Osteocyte (in vitro differentiated cells): ENCODE data around the gene TOP3B. TPM values are rescaled to one million over a fixed set of nuclear protein-coding genes. Genes with fewer than 3 reads are reported as not detected.

Experiments
- DNase-seq: peaks from one replicate; pipeline ENCODE4 v3.0.0; 2021; ENCODE audit warnings: mixed read lengths; ENCODE audit not compliant: unreplicated experiment; ENCODE audit errors: extremely low spot score
- H3K27ac Mint-ChIP-seq: one replicate; pipeline ENCODE4 v1.8.0; 2021; ENCODE audit warnings: mild to moderate bottlenecking, mixed read lengths; ENCODE audit not compliant: unreplicated experiment
- H3K27me3 Mint-ChIP-seq: one replicate; pipeline ENCODE4 v1.8.0; 2021; ENCODE audit warnings: mixed read lengths; ENCODE audit not compliant: unreplicated experiment
- H3K36me3 Mint-ChIP-seq: one replicate; pipeline ENCODE4 v1.8.0; 2021; ENCODE audit warnings: mixed read lengths; ENCODE audit not compliant: unreplicated experiment
- H3K4me1 Mint-ChIP-seq: one replicate; pipeline ENCODE4 v1.8.0; 2021; ENCODE audit warnings: mixed read lengths; ENCODE audit not compliant: unreplicated experiment
- H3K4me3 Mint-ChIP-seq: one replicate; pipeline ENCODE4 v1.8.0; 2021; ENCODE audit warnings: mild to moderate bottlenecking, moderate library complexity, mixed read lengths; ENCODE audit not compliant: unreplicated experiment
- H3K9me3 Mint-ChIP-seq: one replicate; pipeline ENCODE4 v1.8.0; 2021; ENCODE audit warnings: mixed read lengths; ENCODE audit not compliant: unreplicated experiment
- CTCF ChIP-seq: fragments of 200-600 bp; sonication (generic); IDR thresholded peaks from 2 replicates; pipeline ENCODE4 v1.5.0; 2021; ENCODE audit warnings: antibody characterized with exemption, mild to moderate bottlenecking, moderate library complexity
- total RNA-seq: library from RNA; stranded (reverse); gene quantifications from 2 replicates; pipeline ENCODE4 v1.2.1, GENCODE V29; 2021

The TOP3B gene
- total RNA-seq, 1 donor from 2014 or later = 46.0 TPM

GRCh38 chr22:21939461-21939913 is 43.1 kb downstream of the TOP3B start:
- DNase-seq = no peak
- peaks cover 4% of the 10 kb centered on the region for H3K36me3 Mint-ChIP-seq
- H3K27me3 Mint-ChIP-seq = no peaks in the 10 kb centered on the region
- H3K4me3 Mint-ChIP-seq = no peak overlapping the region
- no peaks in the 10 kb centered on the region for H3K9me3 Mint-ChIP-seq
- H3K4me1 Mint-ChIP-seq = peaks cover 67% of the 10 kb centered on the region
- no peak for TF ChIP-seq CTCF
- peak overlapping the region; percentile 98 for H3K27ac Mint-ChIP-seq

GRCh38 chr22:21938906-21939305 is 43.7 kb downstream of the TOP3B start:
- DNase-seq = no peak
- peak overlapping the region; percentile 86 for H3K4me3 Mint-ChIP-seq
- H3K27me3 Mint-ChIP-seq = no peaks in the 10 kb centered on the region
- peaks cover 4% of the 10 kb centered on the region for H3K36me3 Mint-ChIP-seq
- no peak for TF ChIP-seq CTCF
- peaks cover 65% of the 10 kb centered on the region for H3K4me1 Mint-ChIP-seq
- H3K9me3 Mint-ChIP-seq = no peaks in the 10 kb centered on the region
- H3K27ac Mint-ChIP-seq = peak overlapping the region; percentile 98

- peaks cover 64% of the 10 kb centered on the region for H3K4me1 Mint-ChIP-seq
- peak overlapping the region; percentile 98 for H3K27ac Mint-ChIP-seq
Observed at GRCh38 chr22:21938071-21938822, 44.3 kb downstream of the TOP3B start.

GRCh38 chr22:21937821-21938070 is 44.8 kb downstream of the TOP3B start:
- peak overlapping the region; percentile 86 for H3K4me3 Mint-ChIP-seq
- H3K36me3 Mint-ChIP-seq = peaks cover 10% of the 10 kb centered on the region
- no peak for TF ChIP-seq CTCF
- no peak for DNase-seq
- H3K4me1 Mint-ChIP-seq = peaks cover 60% of the 10 kb centered on the region
- no peaks in the 10 kb centered on the region for H3K9me3 Mint-ChIP-seq
- H3K27ac Mint-ChIP-seq = peak overlapping the region; percentile 98
- H3K27me3 Mint-ChIP-seq = no peaks in the 10 kb centered on the region

More at GRCh38 chr22:21938071-21938822, 44.3 kb downstream of the TOP3B start:
- Mint-ChIP-seq H3K4me3 (peak overlapping the region; percentile 86), H3K9me3 (no peaks in the 10 kb centered on the region), H3K27me3 (no peaks in the 10 kb centered on the region), H3K36me3 (peaks cover 6% of the 10 kb centered on the region)
- TF ChIP-seq CTCF = peak; percentile 85
- DNase-seq = peak; percentile 98

GRCh38 chr22:21937041-21937820 is 45.4 kb downstream of the TOP3B start:
- Mint-ChIP-seq H3K27me3 (no peaks in the 10 kb centered on the region), H3K9me3 (no peaks in the 10 kb centered on the region), H3K36me3 (peaks cover 10% of the 10 kb centered on the region), H3K4me3 (peak overlapping the region; percentile 86), H3K4me1 (peaks cover 55% of the 10 kb centered on the region), H3K27ac (peak overlapping the region; percentile 98)
- DNase-seq = no peak
- TF ChIP-seq CTCF = no peak
